Measurements from ENCODE around the gene ECHDC3. TPM values are rescaled to one million over a fixed set of nuclear protein-coding genes. Genes with fewer than 3 reads are reported as not detected.

The ECHDC3 gene
- polyA plus RNA-seq, 1 of the 3 experiments (the other 2 are of a cell fraction) = 13.5 TPM

DNA sequence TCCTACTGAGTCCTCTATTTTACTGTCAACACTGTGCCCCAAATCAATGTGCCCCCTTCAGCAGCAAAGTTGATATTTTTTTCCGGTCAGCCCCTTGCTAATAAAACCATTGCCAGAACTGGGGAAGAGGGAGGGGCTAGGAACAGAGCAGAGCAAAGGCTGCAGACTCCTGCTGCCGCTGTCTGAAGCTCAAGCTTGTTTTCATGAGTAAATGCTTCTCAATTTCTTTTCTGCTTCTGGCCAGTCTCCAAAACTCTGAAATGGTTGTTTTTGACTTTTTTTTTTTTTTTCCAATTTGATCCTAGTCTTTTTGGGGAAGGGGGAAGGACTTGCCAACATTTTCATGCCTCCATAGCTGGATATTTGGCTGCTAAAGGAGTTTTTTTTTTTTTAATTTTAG lies 54.3 kb downstream of the ECHDC3 start (continued):
- TF ChIP-seq, protein P1, sequence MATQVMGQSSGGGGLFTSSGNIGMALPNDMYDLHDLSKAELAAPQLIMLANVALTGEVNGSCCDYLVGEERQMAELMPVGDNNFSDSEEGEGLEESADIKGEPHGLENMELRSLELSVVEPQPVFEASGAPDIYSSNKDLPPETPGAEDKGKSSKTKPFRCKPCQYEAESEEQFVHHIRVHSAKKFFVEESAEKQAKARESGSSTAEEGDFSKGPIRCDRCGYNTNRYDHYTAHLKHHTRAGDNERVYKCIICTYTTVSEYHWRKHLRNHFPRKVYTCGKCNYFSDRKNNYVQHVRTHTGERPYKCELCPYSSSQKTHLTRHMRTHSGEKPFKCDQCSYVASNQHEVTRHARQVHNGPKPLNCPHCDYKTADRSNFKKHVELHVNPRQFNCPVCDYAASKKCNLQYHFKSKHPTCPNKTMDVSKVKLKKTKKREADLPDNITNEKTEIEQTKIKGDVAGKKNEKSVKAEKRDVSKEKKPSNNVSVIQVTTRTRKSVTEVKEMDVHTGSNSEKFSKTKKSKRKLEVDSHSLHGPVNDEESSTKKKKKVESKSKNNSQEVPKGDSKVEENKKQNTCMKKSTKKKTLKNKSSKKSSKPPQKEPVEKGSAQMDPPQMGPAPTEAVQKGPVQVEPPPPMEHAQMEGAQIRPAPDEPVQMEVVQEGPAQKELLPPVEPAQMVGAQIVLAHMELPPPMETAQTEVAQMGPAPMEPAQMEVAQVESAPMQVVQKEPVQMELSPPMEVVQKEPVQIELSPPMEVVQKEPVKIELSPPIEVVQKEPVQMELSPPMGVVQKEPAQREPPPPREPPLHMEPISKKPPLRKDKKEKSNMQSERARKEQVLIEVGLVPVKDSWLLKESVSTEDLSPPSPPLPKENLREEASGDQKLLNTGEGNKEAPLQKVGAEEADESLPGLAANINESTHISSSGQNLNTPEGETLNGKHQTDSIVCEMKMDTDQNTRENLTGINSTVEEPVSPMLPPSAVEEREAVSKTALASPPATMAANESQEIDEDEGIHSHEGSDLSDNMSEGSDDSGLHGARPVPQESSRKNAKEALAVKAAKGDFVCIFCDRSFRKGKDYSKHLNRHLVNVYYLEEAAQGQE (IDR thresholded peaks at IDR 0.05; ENCODE audit: low read depth, low read length) = no peak

DNA sequence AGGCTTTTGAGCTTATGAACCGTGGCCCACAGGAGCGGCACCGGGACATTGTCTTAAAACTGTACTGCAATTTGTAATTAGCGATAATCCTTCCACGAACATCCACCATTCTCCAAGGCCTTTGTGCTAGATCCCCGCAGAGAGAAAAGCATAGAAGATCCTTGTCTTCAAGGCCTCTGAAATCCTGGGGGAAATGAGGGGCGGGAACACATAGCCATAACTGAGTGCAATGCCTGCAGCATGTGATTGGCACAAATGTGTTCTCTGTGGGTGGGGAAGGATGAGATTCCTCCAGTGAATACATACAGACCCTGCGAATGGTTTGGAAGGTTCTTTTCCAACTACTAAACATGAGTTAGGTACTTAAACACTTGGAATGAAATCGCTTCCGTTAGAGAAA lies 55.1 kb downstream of the ECHDC3 start:
- H2AFZ ChIP-seq (ENCODE audit: low read depth) = no peak overlapping the region
- H3F3A ChIP-seq (replicated peaks; ENCODE audit: insufficient read depth) = no peaks in the 10 kb centered on the region
- no peak for DNase-seq
- H3K9ac ChIP-seq = no peak overlapping the region
- H4K20me1 ChIP-seq (ENCODE audit: insufficient read depth) = no peaks in the 10 kb centered on the region
- CTCF ChIA-PET = interaction anchor here (8.8 kb wide), 1 partner anchor 15 kb away, joined by 48 read pairs; no protein-coding TSS in a partner anchor
- H3K9me3 ChIP-seq = no peaks in the 10 kb centered on the region
- H3K4me2 ChIP-seq = no peak overlapping the region
- POLR2A ChIA-PET = no interaction called here
- no peaks in the 10 kb centered on the region for H3K36me3 ChIP-seq (replicated peaks in 1 of 2; ENCODE audit: control insufficient read depth in 1 of 2, insufficient read depth in 2 of 2, low read length in 1 of 2)
- H3K79me2 ChIP-seq (ENCODE audit: insufficient read depth) = no peaks in the 10 kb centered on the region
- no peaks in the 10 kb centered on the region for H3K27me3 ChIP-seq (ENCODE audit: insufficient read depth)
- 89% methylated on average over 10 of the region's 10 CpGs for WGBS (ENCODE audit: low lambda C conversion rate)
- H3K4me3 ChIP-seq (ENCODE audit: low read depth in 2 of 2, low read length in 1 of 2) = no peak overlapping the region
- TF ChIP-seq, protein P2, sequence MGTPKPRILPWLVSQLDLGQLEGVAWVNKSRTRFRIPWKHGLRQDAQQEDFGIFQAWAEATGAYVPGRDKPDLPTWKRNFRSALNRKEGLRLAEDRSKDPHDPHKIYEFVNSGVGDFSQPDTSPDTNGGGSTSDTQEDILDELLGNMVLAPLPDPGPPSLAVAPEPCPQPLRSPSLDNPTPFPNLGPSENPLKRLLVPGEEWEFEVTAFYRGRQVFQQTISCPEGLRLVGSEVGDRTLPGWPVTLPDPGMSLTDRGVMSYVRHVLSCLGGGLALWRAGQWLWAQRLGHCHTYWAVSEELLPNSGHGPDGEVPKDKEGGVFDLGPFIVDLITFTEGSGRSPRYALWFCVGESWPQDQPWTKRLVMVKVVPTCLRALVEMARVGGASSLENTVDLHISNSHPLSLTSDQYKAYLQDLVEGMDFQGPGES (IDR thresholded peaks at IDR 0.05; ENCODE audit: low read depth, low read length) = no peak
- TF ChIP-seq EP300 (IDR thresholded peaks at IDR 0.05; ENCODE audit: borderline replicate concordance in 1 of 2, low read depth in 1 of 2, low read length in 1 of 2) (no peak), RCOR1 (IDR thresholded peaks at IDR 0.05; ENCODE audit: low read length) (no peak), NFIC (IDR thresholded peaks at IDR 0.05; ENCODE audit: borderline replicate concordance) (no peak), ELF1 (IDR thresholded peaks at IDR 0.05) (no peak), RFX5 (IDR thresholded peaks at IDR 0.05; ENCODE audit: low read length) (no peak), JUND (IDR thresholded peaks at IDR 0.05) (no peak), FOXJ3 (CRISPR knock-in tag; IDR thresholded peaks at IDR 0.05) (no peak), NRF1 (IDR thresholded peaks at IDR 0.05; ENCODE audit: low read depth, low read length) (no peak), EZH2phosphoT487 (IDR thresholded peaks at IDR 0.05; ENCODE audit: borderline replicate concordance, low read depth) (no peak)
- TF ChIP-seq, protein P1 (IDR thresholded peaks at IDR 0.05; ENCODE audit: low read depth, low read length) = no peak
- TF ChIP-seq, protein P3, sequence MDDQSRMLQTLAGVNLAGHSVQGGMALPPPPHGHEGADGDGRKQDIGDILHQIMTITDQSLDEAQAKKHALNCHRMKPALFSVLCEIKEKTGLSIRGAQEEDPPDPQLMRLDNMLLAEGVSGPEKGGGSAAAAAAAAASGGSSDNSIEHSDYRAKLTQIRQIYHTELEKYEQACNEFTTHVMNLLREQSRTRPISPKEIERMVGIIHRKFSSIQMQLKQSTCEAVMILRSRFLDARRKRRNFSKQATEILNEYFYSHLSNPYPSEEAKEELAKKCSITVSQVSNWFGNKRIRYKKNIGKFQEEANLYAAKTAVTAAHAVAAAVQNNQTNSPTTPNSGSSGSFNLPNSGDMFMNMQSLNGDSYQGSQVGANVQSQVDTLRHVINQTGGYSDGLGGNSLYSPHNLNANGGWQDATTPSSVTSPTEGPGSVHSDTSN (IDR thresholded peaks at IDR 0.05) = no peak
- TF ChIP-seq, protein P4, sequence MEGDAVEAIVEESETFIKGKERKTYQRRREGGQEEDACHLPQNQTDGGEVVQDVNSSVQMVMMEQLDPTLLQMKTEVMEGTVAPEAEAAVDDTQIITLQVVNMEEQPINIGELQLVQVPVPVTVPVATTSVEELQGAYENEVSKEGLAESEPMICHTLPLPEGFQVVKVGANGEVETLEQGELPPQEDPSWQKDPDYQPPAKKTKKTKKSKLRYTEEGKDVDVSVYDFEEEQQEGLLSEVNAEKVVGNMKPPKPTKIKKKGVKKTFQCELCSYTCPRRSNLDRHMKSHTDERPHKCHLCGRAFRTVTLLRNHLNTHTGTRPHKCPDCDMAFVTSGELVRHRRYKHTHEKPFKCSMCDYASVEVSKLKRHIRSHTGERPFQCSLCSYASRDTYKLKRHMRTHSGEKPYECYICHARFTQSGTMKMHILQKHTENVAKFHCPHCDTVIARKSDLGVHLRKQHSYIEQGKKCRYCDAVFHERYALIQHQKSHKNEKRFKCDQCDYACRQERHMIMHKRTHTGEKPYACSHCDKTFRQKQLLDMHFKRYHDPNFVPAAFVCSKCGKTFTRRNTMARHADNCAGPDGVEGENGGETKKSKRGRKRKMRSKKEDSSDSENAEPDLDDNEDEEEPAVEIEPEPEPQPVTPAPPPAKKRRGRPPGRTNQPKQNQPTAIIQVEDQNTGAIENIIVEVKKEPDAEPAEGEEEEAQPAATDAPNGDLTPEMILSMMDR (IDR thresholded peaks at IDR 0.05) = no peak
- TF ChIP-seq, protein P5, sequence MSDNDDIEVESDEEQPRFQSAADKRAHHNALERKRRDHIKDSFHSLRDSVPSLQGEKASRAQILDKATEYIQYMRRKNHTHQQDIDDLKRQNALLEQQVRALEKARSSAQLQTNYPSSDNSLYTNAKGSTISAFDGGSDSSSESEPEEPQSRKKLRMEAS (IDR thresholded peaks at IDR 0.05; ENCODE audit: low read depth) = no peak
- no peaks in the 10 kb centered on the region for H3K9me2 ChIP-seq
- peaks cover 4 to 8% of the 10 kb centered on the region in 2 experiments; a peak in 2 of 4 replicates for H3K4me1 ChIP-seq (ENCODE audit: control insufficient read depth in 1 of 2, insufficient read depth in 2 of 2, low read depth in 1 of 2, low read length in 1 of 2)
- H3K27ac ChIP-seq (ENCODE audit: low read depth in 2 of 2, low read length in 1 of 2) = no peak overlapping the region

Data from SK-N-SH (cell line).